H9 (cell line): ENCODE measurements around the gene NR0B2. TPM values are rescaled to one million over a fixed set of nuclear protein-coding genes. Genes with fewer than 3 reads are reported as not detected.
A peak's percentile ranks its signal among the peaks of the same experiment; 100 is the strongest.

Experiments used
- DNase-seq: peaks from one replicate; pipeline ENCODE4 v3.0.0-alpha.2; 2017
- H2AFZ ChIP-seq: one replicate; pipeline ENCODE4 v1.6.1; 2013; ENCODE audit warnings: mild to moderate bottlenecking, low read length, control low read depth, moderate library complexity
- H2AK5ac ChIP-seq: 2 replicates; pipeline ENCODE4 v1.6.1; 2013; ENCODE audit warnings: low read length, control low read depth, mixed read lengths; ENCODE audit not compliant: insufficient read length
- H2BK120ac ChIP-seq: one replicate; pipeline ENCODE4 v1.6.1; 2013; ENCODE audit warnings: low read depth, mild to moderate bottlenecking, low read length, control low read depth, inconsistent platforms; ENCODE audit not compliant: poor library complexity, severe bottlenecking
- H2BK12ac ChIP-seq: 2 replicates; pipeline ENCODE4 v1.6.1; 2013; ENCODE audit warnings: low read length, control low read depth, mixed read lengths, low read depth; ENCODE audit not compliant: insufficient read length
- H2BK15ac ChIP-seq: 2 replicates; pipeline ENCODE4 v1.6.1; 2013; ENCODE audit warnings: low read depth, low read length, control low read depth
- H2BK20ac ChIP-seq: one replicate; pipeline ENCODE4 v1.6.1; 2013; ENCODE audit warnings: low read depth, mild to moderate bottlenecking, low read length, control low read depth, inconsistent platforms; ENCODE audit not compliant: poor library complexity, severe bottlenecking
- H2BK5ac ChIP-seq: 2 replicates; pipeline ENCODE4 v1.6.1; 2013; ENCODE audit warnings: low read length, control low read depth, mixed read lengths; ENCODE audit not compliant: insufficient read length
- H3K14ac ChIP-seq: 2 replicates; pipeline ENCODE4 v1.6.1; 2013; ENCODE audit warnings: low read length, control low read depth; ENCODE audit not compliant: insufficient read depth
- H3K18ac ChIP-seq: 2 replicates; pipeline ENCODE4 v1.6.1; 2013; ENCODE audit warnings: low read depth, mild to moderate bottlenecking, mixed read lengths, low read length, control low read depth; ENCODE audit not compliant: insufficient read length
- H3K23ac ChIP-seq: 2 replicates; pipeline ENCODE4 v1.6.1; 2013; ENCODE audit warnings: low read length, control low read depth, mixed read lengths, low read depth; ENCODE audit not compliant: insufficient read length
- H3K23me2 ChIP-seq: 2 replicates; pipeline ENCODE4 v1.6.1; 2013; ENCODE audit warnings: low read depth, mild to moderate bottlenecking, mixed read lengths, low read length, control low read depth; ENCODE audit not compliant: insufficient read length, poor library complexity, severe bottlenecking
- H3K27ac ChIP-seq: 2 replicates; pipeline ENCODE4 v1.5.1; 2013; ENCODE audit warnings: low read length, control low read depth, mixed read lengths, low read depth; ENCODE audit not compliant: insufficient read length
- H3K27me3 ChIP-seq: 2 replicates; pipeline ENCODE4 v1.6.1; 2013; ENCODE audit warnings: low read length, control low read depth, inconsistent platforms; ENCODE audit not compliant: insufficient read depth
- H3K4ac ChIP-seq: 2 replicates; pipeline ENCODE4 v1.6.1; 2013; ENCODE audit warnings: low read depth, mild to moderate bottlenecking, control low read depth, inconsistent platforms, low read length, moderate library complexity
- H3K4me1 ChIP-seq: 2 replicates; pipeline ENCODE4 v1.6.1; 2013; ENCODE audit warnings: low read length, control low read depth, inconsistent platforms; ENCODE audit not compliant: insufficient read depth
- H3K4me2 ChIP-seq: 2 replicates; pipeline ENCODE4 v1.6.1; 2013; ENCODE audit warnings: low read length, control low read depth, mixed read lengths; ENCODE audit not compliant: insufficient read length, insufficient read depth
- H3K56ac ChIP-seq: 2 replicates; pipeline ENCODE4 v1.6.1; 2013; ENCODE audit warnings: low read depth, mild to moderate bottlenecking, mixed read lengths, low read length, control low read depth; ENCODE audit not compliant: insufficient read length
- H3K79me1 ChIP-seq: 2 replicates; pipeline ENCODE4 v1.6.1; 2013; ENCODE audit warnings: low read depth, mild to moderate bottlenecking, moderate library complexity, low read length, control low read depth, inconsistent platforms; ENCODE audit not compliant: insufficient read depth, poor library complexity, severe bottlenecking
- H3K79me2 ChIP-seq: 2 replicates; pipeline ENCODE4 v1.6.1; 2013; ENCODE audit warnings: low read length, control low read depth, inconsistent platforms; ENCODE audit not compliant: insufficient read depth
- H3K9ac ChIP-seq: 2 replicates; pipeline ENCODE4 v1.6.1; 2013; ENCODE audit warnings: low read length, control low read depth, mixed read lengths; ENCODE audit not compliant: insufficient read length; ENCODE audit errors: extremely low read depth
- H3K9me3 ChIP-seq: one replicate; pipeline ENCODE4 v1.6.1; 2013; ENCODE audit warnings: low read depth, low read length, inconsistent platforms; ENCODE audit not compliant: control insufficient read depth
- H3T11ph ChIP-seq: one replicate; pipeline ENCODE4 v1.6.1; 2013; ENCODE audit warnings: mild to moderate bottlenecking, low read length, control low read depth, inconsistent platforms
- H4K20me1 ChIP-seq: one replicate; pipeline ENCODE4 v1.6.1; 2013; ENCODE audit not compliant: control insufficient read depth, insufficient read length, insufficient read depth
- H4K5ac ChIP-seq: 2 replicates; pipeline ENCODE4 v1.6.1; 2013; ENCODE audit warnings: low read depth, mild to moderate bottlenecking, mixed read lengths, low read length, control low read depth; ENCODE audit not compliant: insufficient read length
- H4K8ac ChIP-seq: replicated peaks from 2 replicates; pipeline ENCODE4 v1.6.1; 2013; ENCODE audit warnings: low read length, control low read depth, mixed read lengths, low read depth; ENCODE audit not compliant: insufficient read length
- H4K91ac ChIP-seq: 2 replicates; pipeline ENCODE4 v1.6.1; 2013; ENCODE audit warnings: low read depth, mild to moderate bottlenecking, moderate library complexity, mixed read lengths, low read length, control low read depth; ENCODE audit not compliant: insufficient read length
- H3K27ac Mint-ChIP-seq, 3 experiments: 2 replicates in 2 of 3; 3 replicates in 1 of 3; pipeline ENCODE4 v1.8.0; 2020 to 2021; ENCODE audit warnings: mixed read lengths in 3 of 3, mild to moderate bottlenecking in 1 of 3, moderate library complexity in 1 of 3
- H3K27me3 Mint-ChIP-seq: 2 replicates; pipeline ENCODE4 v1.8.0; 2021; ENCODE audit warnings: low read depth, mild to moderate bottlenecking, moderate library complexity, mixed read lengths
- H3K36me3 Mint-ChIP-seq, 3 experiments: 2 replicates in 2 of 3; 3 replicates in 1 of 3; pipeline ENCODE4 v1.8.0; 2020 to 2021; ENCODE audit warnings: low read depth in 3 of 3, mixed read lengths in 3 of 3; ENCODE audit not compliant: insufficient read depth in 1 of 3
- H3K4me1 Mint-ChIP-seq, 2 experiments: 2 replicates each; pipeline ENCODE4 v1.8.0; 2020; ENCODE audit warnings: mixed read lengths in 2 of 2
- H3K4me3 Mint-ChIP-seq, 2 experiments: 2 replicates in 1 of 2; 3 replicates in 1 of 2; pipeline ENCODE4 v1.8.0; 2020 to 2021; ENCODE audit warnings: mild to moderate bottlenecking in 2 of 2, mixed read lengths in 2 of 2, moderate library complexity in 1 of 2
- H3K9me3 Mint-ChIP-seq, 2 experiments: 2 replicates in 1 of 2; 3 replicates in 1 of 2; pipeline ENCODE4 v1.8.0; 2020; ENCODE audit warnings: mild to moderate bottlenecking in 2 of 2, mixed read lengths in 2 of 2, moderate library complexity in 1 of 2
- WGBS: extraction: QIAGEN DNeasy Blood & Tissue Kit; methylation state at CpG from one replicate; pipeline ENCODE4 v1.1.7; 2013; ENCODE audit warnings: missing lambda C conversion rate, low lambda C conversion rate, mixed read lengths; ENCODE audit not compliant: insufficient read length; ENCODE audit errors: extremely low coverage; 5-methylcytosine and 5-hydroxymethylcytosine counted together
- total RNA-seq: library from RNA; stranded (reverse); gene quantifications from 2 replicates; pipeline ENCODE4 v1.2.1, GENCODE V29; 2021
- TF ChIP-seq, protein P1 (sequence below): fragments of 200-600 bp; sonication (generic); conservative IDR thresholded peaks from 3 replicates; pipeline ENCODE4 v1.8.0; 2021; ENCODE audit warnings: antibody characterized with exemption, mild to moderate bottlenecking

Gene NR0B2
- total RNA-seq, 1 experiment from 2014 or later = not detected

DNA sequence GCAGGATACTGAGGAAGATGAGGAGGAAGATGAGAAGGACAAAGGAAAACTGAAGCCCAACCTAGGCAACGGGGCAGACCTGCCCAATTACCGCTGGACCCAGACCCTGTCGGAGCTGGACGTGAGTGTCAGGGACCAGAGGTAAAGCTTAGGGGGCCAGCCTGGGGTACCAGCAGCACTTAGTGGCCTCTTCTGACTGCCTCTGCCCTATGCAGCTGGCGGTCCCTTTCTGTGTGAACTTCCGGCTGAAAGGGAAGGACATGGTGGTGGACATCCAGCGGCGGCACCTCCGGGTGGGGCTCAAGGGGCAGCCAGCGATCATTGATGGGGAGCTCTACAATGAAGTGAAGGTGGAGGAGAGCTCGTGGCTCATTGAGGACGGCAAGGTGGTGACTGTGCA is 28.9 kb upstream of the NR0B2 start:
- H3K9me3 Mint-ChIP-seq = no peaks in the 10 kb centered on the region
- no peaks in the 10 kb centered on the region for H3K4me1 ChIP-seq
- no peaks in the 10 kb centered on the region for H3K23me2 ChIP-seq
- H4K91ac ChIP-seq = no peak overlapping the region
- H3K56ac ChIP-seq = no peak overlapping the region
- no peaks in the 10 kb centered on the region for H3K4me1 Mint-ChIP-seq
- H3K36me3 Mint-ChIP-seq = peaks cover 42 to 84% (median 63%) of the 10 kb centered on the region in 3 experiments; a peak in 6 of 7 replicates
- no peak overlapping the region for H2BK5ac ChIP-seq
- H3K14ac ChIP-seq = no peak overlapping the region
- no peak overlapping the region for H3K18ac ChIP-seq
- no peaks in the 10 kb centered on the region for H4K20me1 ChIP-seq
- H2BK15ac ChIP-seq = no peak overlapping the region
- no peak overlapping the region for H2AFZ ChIP-seq
- TF ChIP-seq, protein P1, sequence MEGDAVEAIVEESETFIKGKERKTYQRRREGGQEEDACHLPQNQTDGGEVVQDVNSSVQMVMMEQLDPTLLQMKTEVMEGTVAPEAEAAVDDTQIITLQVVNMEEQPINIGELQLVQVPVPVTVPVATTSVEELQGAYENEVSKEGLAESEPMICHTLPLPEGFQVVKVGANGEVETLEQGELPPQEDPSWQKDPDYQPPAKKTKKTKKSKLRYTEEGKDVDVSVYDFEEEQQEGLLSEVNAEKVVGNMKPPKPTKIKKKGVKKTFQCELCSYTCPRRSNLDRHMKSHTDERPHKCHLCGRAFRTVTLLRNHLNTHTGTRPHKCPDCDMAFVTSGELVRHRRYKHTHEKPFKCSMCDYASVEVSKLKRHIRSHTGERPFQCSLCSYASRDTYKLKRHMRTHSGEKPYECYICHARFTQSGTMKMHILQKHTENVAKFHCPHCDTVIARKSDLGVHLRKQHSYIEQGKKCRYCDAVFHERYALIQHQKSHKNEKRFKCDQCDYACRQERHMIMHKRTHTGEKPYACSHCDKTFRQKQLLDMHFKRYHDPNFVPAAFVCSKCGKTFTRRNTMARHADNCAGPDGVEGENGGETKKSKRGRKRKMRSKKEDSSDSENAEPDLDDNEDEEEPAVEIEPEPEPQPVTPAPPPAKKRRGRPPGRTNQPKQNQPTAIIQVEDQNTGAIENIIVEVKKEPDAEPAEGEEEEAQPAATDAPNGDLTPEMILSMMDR = no peak
- H3T11ph ChIP-seq = no peak overlapping the region
- H3K4me3 Mint-ChIP-seq = no peak overlapping the region; a peak in 1 of 5 replicates
- H3K79me2 ChIP-seq = no peaks in the 10 kb centered on the region; the same call in 1 of the 2 replicates
- H4K5ac ChIP-seq = no peak overlapping the region
- H3K4ac ChIP-seq = no peak overlapping the region
- no peak overlapping the region for H3K23ac ChIP-seq
- WGBS = no CpG with 5 or more reads among the region's 12 CpGs
- H3K79me1 ChIP-seq = no peaks in the 10 kb centered on the region
- no peak overlapping the region for H2AK5ac ChIP-seq
- no peak for DNase-seq
- H3K27ac Mint-ChIP-seq = peak overlapping the region in 2 of 3 experiments; percentile 82 to 85; a peak in 4 of 7 replicates
- no peak overlapping the region for H2BK120ac ChIP-seq
- H3K9me3 ChIP-seq = no peaks in the 10 kb centered on the region
- no peak overlapping the region for H2BK20ac ChIP-seq
- H3K27ac ChIP-seq = no peak overlapping the region
- no peak overlapping the region for H3K9ac ChIP-seq
- H2BK12ac ChIP-seq = no peak overlapping the region
- no peaks in the 10 kb centered on the region for H3K27me3 Mint-ChIP-seq
- H3K27me3 ChIP-seq = no peaks in the 10 kb centered on the region
- H3K4me2 ChIP-seq = no peak overlapping the region
- H4K8ac ChIP-seq = no peak overlapping the region
